DND-41 (cell line): ENCODE data around the gene DYSF.

ENCODE experiments used
- ATAC-seq: fragments of 200-7000 bp; cut with Tn5 transposase; 3 replicates; pipeline ENCODE4 v1.9.1; 2021; ENCODE audit warnings: low read depth; ENCODE audit not compliant: insufficient read depth
- DNase-seq: peaks from one replicate; pipeline ENCODE4 v3.0.0-alpha.2; 2020
- H2AFZ ChIP-seq: 2 replicates; pipeline ENCODE4 v1.6.0; 2012; ENCODE audit warnings: low read depth, low read length
- H3K27ac ChIP-seq: 2 replicates; pipeline ENCODE4 v1.5.1; 2012; ENCODE audit warnings: low read length, inconsistent platforms
- H3K27me3 ChIP-seq: fragments of 200-600 bp; sonication (generic); 2 replicates; pipeline ENCODE4 v1.6.0; 2012; ENCODE audit warnings: low read length, mild to moderate bottlenecking, inconsistent platforms; ENCODE audit not compliant: insufficient read depth, poor library complexity
- H3K36me3 ChIP-seq: 2 replicates; pipeline ENCODE4 v1.5.1; 2012; ENCODE audit warnings: low read length, inconsistent platforms; ENCODE audit not compliant: insufficient read depth
- H3K4me1 ChIP-seq: 2 replicates; pipeline ENCODE4 v1.5.1; 2012; ENCODE audit warnings: mild to moderate bottlenecking, low read length; ENCODE audit not compliant: insufficient read depth
- H3K4me2 ChIP-seq: 2 replicates; pipeline ENCODE4 v1.6.0; 2012; ENCODE audit warnings: mild to moderate bottlenecking, moderate library complexity, low read length, inconsistent platforms; ENCODE audit not compliant: insufficient read depth
- H3K4me3 ChIP-seq, 2 experiments: fragments of 200-600 bp in 1 of 2; shearing (Covaris generic) in 1 of 2; 2 replicates each; pipeline ENCODE4 v1.5.1; 2012 to 2016; ENCODE audit warnings: inconsistent platforms in 2 of 2, low read length in 2 of 2, mild to moderate bottlenecking in 2 of 2, low read depth in 1 of 2, moderate library complexity in 1 of 2
- H3K79me2 ChIP-seq: 2 replicates; pipeline ENCODE4 v1.6.0; 2012; ENCODE audit warnings: low read length, inconsistent platforms; ENCODE audit not compliant: insufficient read depth
- H3K9ac ChIP-seq: 2 replicates; pipeline ENCODE4 v1.6.0; 2012; ENCODE audit warnings: low read depth, mild to moderate bottlenecking, inconsistent platforms, low read length, moderate library complexity
- H3K9me3 ChIP-seq: 2 replicates; pipeline ENCODE4 v1.5.1; 2012; ENCODE audit warnings: low read length, moderate library complexity, mild to moderate bottlenecking, inconsistent platforms; ENCODE audit not compliant: insufficient read depth, severe bottlenecking
- H4K20me1 ChIP-seq: 2 replicates; pipeline ENCODE4 v1.6.0; 2012; ENCODE audit warnings: low read length; ENCODE audit not compliant: insufficient read depth
- CTCF ChIP-seq: IDR thresholded peaks from 2 replicates; pipeline ENCODE4 v1.5.1; 2012; ENCODE audit warnings: borderline replicate concordance, low read length, moderate library complexity, mild to moderate bottlenecking; ENCODE audit not compliant: poor library complexity, severe bottlenecking; ENCODE audit errors: extremely low read depth
- EZH2 ChIP-seq: IDR thresholded peaks from 3 replicates; pipeline ENCODE4 v1.6.1; 2012; ENCODE audit warnings: borderline replicate concordance, low read depth, mild to moderate bottlenecking, moderate library complexity, low read length, inconsistent platforms; ENCODE audit not compliant: severe bottlenecking

Gene DYSF

DNA sequence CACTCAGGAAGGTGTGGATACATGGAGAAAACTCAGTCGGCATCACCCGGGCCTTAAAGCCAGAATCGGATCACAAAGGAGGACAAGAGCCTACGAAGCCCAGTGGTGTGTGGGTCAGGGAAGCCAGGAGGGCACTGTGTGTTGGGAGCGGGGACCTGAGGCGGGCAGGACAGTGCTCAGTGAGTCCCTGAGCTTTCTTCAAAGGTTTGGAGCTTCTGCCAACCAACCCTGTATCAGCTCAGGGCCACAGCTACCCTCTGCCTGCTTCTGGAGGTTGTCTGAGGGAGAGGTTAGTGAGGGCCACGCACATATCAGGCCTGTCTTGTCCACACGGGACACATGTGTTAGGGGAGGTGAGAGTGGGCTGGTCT, 52.4 kb downstream of the DYSF start:
- Histone ChIP-seq H3K27ac (no peak overlapping the region), H3K9ac (no peak overlapping the region), H3K4me1 (no peaks in the 10 kb centered on the region), H2AFZ (no peak overlapping the region), H3K27me3 (peaks cover 4% of the 10 kb centered on the region), H3K4me2 (no peak overlapping the region), H3K4me3 (no peak overlapping the region), H3K36me3 (no peaks in the 10 kb centered on the region), H4K20me1 (no peaks in the 10 kb centered on the region), H3K9me3 (no peaks in the 10 kb centered on the region), H3K79me2 (no peaks in the 10 kb centered on the region)
- DNase-seq (no peak), ATAC-seq (no peak)
- no peak for TF ChIP-seq CTCF
- no peak for TF ChIP-seq EZH2

DNA sequence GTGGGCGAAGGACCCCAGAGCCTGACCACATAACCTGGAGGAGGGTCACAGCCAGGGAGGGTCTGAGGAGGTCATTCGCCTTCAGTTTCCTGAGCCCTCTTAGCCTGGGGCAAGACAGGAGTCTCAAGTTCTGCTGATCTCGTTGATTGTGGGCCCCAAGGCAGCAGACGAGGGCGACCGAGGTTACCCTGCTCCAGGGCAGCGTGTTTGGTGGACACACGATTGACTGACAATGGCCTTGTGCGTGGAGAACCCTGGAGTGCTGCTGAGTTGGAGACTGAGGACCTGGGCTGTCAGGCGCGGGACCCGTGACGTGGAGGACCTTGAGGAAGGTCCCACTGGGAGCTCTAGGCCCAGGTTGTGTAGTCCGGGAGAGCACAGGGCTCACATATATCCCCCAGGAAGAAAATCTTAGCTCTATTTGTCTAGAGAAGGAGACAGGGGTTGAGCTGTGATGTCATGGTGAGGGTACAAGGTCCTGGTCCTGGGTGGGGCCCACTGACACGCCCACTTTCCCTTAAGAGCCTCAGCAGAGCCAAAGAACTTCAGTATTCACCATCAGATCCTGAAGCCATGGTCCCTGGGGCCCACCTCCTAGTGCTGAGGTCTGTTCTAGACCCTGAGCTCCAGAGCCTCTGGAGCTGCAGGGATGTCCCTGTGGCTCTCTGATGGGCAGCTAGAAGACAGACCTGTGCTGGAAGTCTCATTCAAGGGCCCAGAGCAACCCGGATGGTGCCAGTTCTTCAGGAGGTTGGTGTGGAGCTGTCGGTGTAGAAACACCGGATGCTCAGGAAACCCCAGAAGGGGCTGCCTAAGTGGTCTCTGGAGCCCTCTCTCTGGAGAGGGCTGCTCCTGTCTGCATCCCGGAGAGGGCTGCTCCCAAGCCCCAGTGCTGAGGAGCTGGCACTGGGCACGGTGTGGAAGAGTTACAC, 53.1 kb downstream of the DYSF start:
- Histone ChIP-seq H3K27me3 (peaks cover 4% of the 10 kb centered on the region), H2AFZ (no peak overlapping the region), H3K9me3 (no peaks in the 10 kb centered on the region), H3K9ac (no peak overlapping the region), H4K20me1 (no peaks in the 10 kb centered on the region; the same call in 1 of the 2 replicates), H3K36me3 (no peaks in the 10 kb centered on the region), H3K27ac (no peak overlapping the region), H3K4me3 (no peak overlapping the region), H3K4me1 (no peaks in the 10 kb centered on the region), H3K4me2 (no peak overlapping the region), H3K79me2 (no peaks in the 10 kb centered on the region)
- DNase-seq (no peak), ATAC-seq (no peak)
- no peak for TF ChIP-seq EZH2
- TF ChIP-seq CTCF, result no peak

DNA sequence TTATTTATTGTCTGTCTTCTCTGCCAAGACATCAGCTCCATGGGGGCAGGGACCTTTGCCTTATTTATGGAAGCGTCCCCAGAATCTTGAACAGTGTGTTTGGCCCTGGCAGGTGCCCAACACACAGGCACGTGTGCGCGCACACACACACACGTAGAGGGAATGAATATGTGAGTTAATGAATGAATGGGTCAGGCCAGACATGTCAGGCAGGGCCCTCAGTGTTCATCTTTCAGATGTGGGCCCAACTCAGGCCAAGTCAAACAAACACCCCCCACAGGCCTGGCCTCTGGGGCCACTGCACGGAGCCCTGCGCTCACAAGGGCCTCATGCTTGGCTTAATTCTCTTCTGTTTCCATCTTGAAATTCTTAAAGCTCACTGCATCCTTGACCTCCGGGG, 54.1 kb downstream of the DYSF start:
- TF ChIP-seq EZH2 (no peak), CTCF (no peak)
- Histone ChIP-seq H3K79me2 (no peaks in the 10 kb centered on the region), H2AFZ (no peak overlapping the region), H3K9ac (no peak overlapping the region), H3K27me3 (peaks cover 4% of the 10 kb centered on the region), H3K4me2 (no peak overlapping the region), H3K9me3 (no peaks in the 10 kb centered on the region), H4K20me1 (no peaks in the 10 kb centered on the region; the same call in 1 of the 2 replicates), H3K4me3 (no peak overlapping the region), H3K4me1 (no peaks in the 10 kb centered on the region), H3K36me3 (no peaks in the 10 kb centered on the region), H3K27ac (no peak overlapping the region)
- ATAC-seq (no peak), DNase-seq (no peak)
